ENCODE data around the gene MYADML2.

GRCh38 chr17:81922566-81923301 is 24.3 kb downstream of the MYADML2 start:
- TF ChIP-seq CTCF (conservative IDR thresholded peaks at IDR 0.05; ENCODE audit: low read depth in 2 of 2) (no peak), POLR2AphosphoS5 (IDR thresholded peaks at IDR 0.05; ENCODE audit: low read depth) (no peak), ZNF114 (CRISPR knock-in tag; IDR thresholded peaks at IDR 0.05) (no peak), EZH2phosphoT487 (IDR thresholded peaks at IDR 0.05; ENCODE audit: unreplicated experiment) (no peak), JUNB (IDR thresholded peaks at IDR 0.05; ENCODE audit: unreplicated experiment) (no peak)

Measured in GM23338 (cell line).